H1 (cell line): ENCODE data around the gene SCAMP5. TPM values are rescaled to one million over a fixed set of nuclear protein-coding genes. Genes with fewer than 3 reads are reported as not detected.

ENCODE experiments used
- CTCF ChIA-PET: fragments of 300-600 bp; sonication (Branson Sonifier 250); formaldehyde crosslinking; loops from one replicate; lab custom pipeline; 2021; ENCODE audit not compliant: partially characterized antibody; lab: Charles Lee
- POLR2A ChIA-PET: fragments of 300-600 bp; sonication (Branson Sonifier 250); formaldehyde crosslinking; loops from one replicate; lab custom pipeline; 2021; ENCODE audit warnings: inconsistent platforms; ENCODE audit not compliant: partially characterized antibody; lab: Charles Lee
- DNase-seq, 2 experiments: peaks; one replicate each; pipeline versions ENCODE4 v3.0.0 to v3.0.0-alpha.2; 2010 to 2022; ENCODE audit warnings: low spot score in 2 of 2, low read depth in 1 of 2, mixed read lengths in 1 of 2
- FAIRE-seq: peaks from 2 replicates; lab custom pipeline; 2011; peaks lifted over from hg19 to GRCh38; lab: Jason Lieb, UNC
- H2AFZ ChIP-seq: 2 replicates; pipeline ENCODE4 v1.8.1; 2012; ENCODE audit warnings: low read length, inconsistent platforms
- H2AK5ac ChIP-seq: 2 replicates; pipeline ENCODE4 v1.6.1; 2013; ENCODE audit warnings: low read depth, low read length
- H2BK120ac ChIP-seq: replicated peaks from 2 replicates; pipeline ENCODE3; 2013; ENCODE audit warnings: low read depth, low read length, inconsistent platforms
- H2BK12ac ChIP-seq: 2 replicates; pipeline ENCODE4 v1.6.1; 2013; ENCODE audit warnings: low read depth, low read length
- H2BK15ac ChIP-seq: 2 replicates; pipeline ENCODE4 v1.6.1; 2013; ENCODE audit warnings: low read length
- H2BK20ac ChIP-seq: 2 replicates; pipeline ENCODE4 v1.6.1; 2013; ENCODE audit warnings: low read length
- H2BK5ac ChIP-seq: 2 replicates; pipeline ENCODE4 v1.6.1; 2013; ENCODE audit warnings: low read depth, low read length
- H3K14ac ChIP-seq: 2 replicates; pipeline ENCODE4 v1.6.1; 2013; ENCODE audit warnings: inconsistent platforms; ENCODE audit not compliant: insufficient read length
- H3K18ac ChIP-seq: 2 replicates; pipeline ENCODE4 v1.6.1; 2013; ENCODE audit warnings: low read length; ENCODE audit errors: extremely low read depth
- H3K23ac ChIP-seq: 2 replicates; pipeline ENCODE4 v1.6.1; 2013; ENCODE audit warnings: inconsistent platforms; ENCODE audit not compliant: insufficient read length
- H3K23me2 ChIP-seq: 2 replicates; pipeline ENCODE4 v1.6.1; 2013; ENCODE audit warnings: low read depth, low read length
- H3K27ac ChIP-seq: 2 replicates; pipeline ENCODE4 v1.6.1; 2011; ENCODE audit warnings: low read depth, low read length, inconsistent platforms
- H3K27me3 ChIP-seq, 4 experiments: replicated peaks in 1 of 4; 1 replicate in 1 of 4; 2 replicates in 3 of 4; pipeline versions ENCODE4 v1.6.1 to v1.8.1; 2011 to 2013; ENCODE audit warnings: low read length in 3 of 4, mild to moderate bottlenecking in 3 of 4, inconsistent platforms in 2 of 4, mixed read lengths in 2 of 4, moderate library complexity in 1 of 4; ENCODE audit not compliant: control insufficient read depth in 3 of 4, insufficient read depth in 3 of 4; ENCODE audit errors: extremely low read depth in 1 of 4
- H3K36me3 ChIP-seq, 4 experiments: 2 replicates each; pipeline versions ENCODE4 v1.6.1 to v1.8.1; 2011 to 2013; ENCODE audit warnings: mild to moderate bottlenecking in 4 of 4, low read length in 3 of 4, moderate library complexity in 2 of 4, control low read depth in 1 of 4, inconsistent platforms in 1 of 4; ENCODE audit not compliant: insufficient read depth in 4 of 4, control insufficient read depth in 2 of 4
- H3K4ac ChIP-seq: replicated peaks from 2 replicates; pipeline ENCODE3; 2013; ENCODE audit warnings: low read length, low read depth, mixed read lengths, inconsistent platforms; ENCODE audit not compliant: insufficient read length
- H3K4me1 ChIP-seq, 4 experiments: replicated peaks in 1 of 4; 1 replicate in 1 of 4; 2 replicates in 3 of 4; pipeline versions ENCODE4 v1.6.1 to v1.8.1; 2011 to 2013; ENCODE audit warnings: low read length in 3 of 4, inconsistent platforms in 2 of 4, mixed read lengths in 1 of 4; ENCODE audit not compliant: insufficient read depth in 4 of 4, control insufficient read depth in 3 of 4
- H3K4me2 ChIP-seq, 2 experiments: 2 replicates each; pipeline versions ENCODE4 v1.6.1 to v1.8.1; 2011 to 2013; ENCODE audit warnings: low read depth in 2 of 2, low read length in 2 of 2, control low read depth in 1 of 2, inconsistent platforms in 1 of 2, mild to moderate bottlenecking in 1 of 2; ENCODE audit not compliant: insufficient read depth in 1 of 2
- H3K4me3 ChIP-seq, 4 experiments: fragments of 200-600, 300-600 bp in 1 of 4; sonication (generic), shearing (Covaris generic), sonication (Bioruptor Twin) in 1 of 4; 2 replicates each; pipeline versions ENCODE4 v1.5.1 to v1.8.1; 2011 to 2016; ENCODE audit warnings: low read length in 4 of 4, low read depth in 3 of 4, control low read depth in 2 of 4, inconsistent platforms in 2 of 4, mild to moderate bottlenecking in 2 of 4, mixed read lengths in 1 of 4, moderate library complexity in 1 of 4; ENCODE audit not compliant: insufficient read depth in 2 of 4; ENCODE audit errors: extremely low read depth in 1 of 4
- H3K56ac ChIP-seq: replicated peaks from 2 replicates; pipeline ENCODE3; 2013; ENCODE audit warnings: low read depth, mild to moderate bottlenecking, mixed read lengths, low read length, inconsistent platforms; ENCODE audit not compliant: insufficient read length
- H3K79me1 ChIP-seq: 2 replicates; pipeline ENCODE4 v1.6.1; 2013; ENCODE audit warnings: low read depth, low read length, control low read depth
- H3K79me2 ChIP-seq, 2 experiments: 2 replicates each; pipeline versions ENCODE4 v1.6.1 to v1.8.1; 2012 to 2013; ENCODE audit warnings: low read length in 2 of 2, mild to moderate bottlenecking in 2 of 2, inconsistent platforms in 1 of 2; ENCODE audit not compliant: insufficient read depth in 2 of 2, control insufficient read depth in 1 of 2
- H3K9ac ChIP-seq, 4 experiments: replicated peaks in 1 of 4; 1 replicate in 1 of 4; 2 replicates in 3 of 4; pipeline versions ENCODE4 v1.6.1 to v1.8.1; 2011 to 2013; ENCODE audit warnings: low read depth in 3 of 4, low read length in 3 of 4, control low read depth in 2 of 4, mild to moderate bottlenecking in 2 of 4, moderate library complexity in 2 of 4, inconsistent platforms in 1 of 4; ENCODE audit errors: extremely low read depth in 1 of 4
- H3K9me3 ChIP-seq, 2 experiments: 2 replicates each; pipeline versions ENCODE4 v1.6.1 to v1.8.1; 2012 to 2013; ENCODE audit warnings: mild to moderate bottlenecking in 2 of 2, moderate library complexity in 2 of 2, control low read depth in 1 of 2, inconsistent platforms in 1 of 2, low read depth in 1 of 2, low read length in 1 of 2, mixed read lengths in 1 of 2; ENCODE audit not compliant: insufficient read depth in 2 of 2
- H4K20me1 ChIP-seq, 2 experiments: replicated peaks in 1 of 2; 2 replicates each; pipeline versions ENCODE3 to v1.8.1; 2011 to 2013; ENCODE audit warnings: inconsistent platforms in 2 of 2, low read length in 2 of 2, mild to moderate bottlenecking in 1 of 2; ENCODE audit not compliant: insufficient read depth in 2 of 2, control insufficient read depth in 1 of 2
- H4K5ac ChIP-seq: 2 replicates; pipeline ENCODE4 v1.6.1; 2013; ENCODE audit warnings: low read length, low read depth, mixed read lengths, inconsistent platforms; ENCODE audit not compliant: insufficient read length
- H4K8ac ChIP-seq: 2 replicates; pipeline ENCODE4 v1.8.0; 2013; ENCODE audit warnings: mild to moderate bottlenecking, moderate library complexity, low read length, inconsistent platforms; ENCODE audit not compliant: insufficient read depth; ENCODE audit errors: extremely low read depth
- H4K91ac ChIP-seq: replicated peaks from 2 replicates; pipeline ENCODE3; 2013; ENCODE audit warnings: low read length, mixed read lengths, inconsistent platforms; ENCODE audit not compliant: insufficient read length
- BACH1 ChIP-seq: IDR thresholded peaks from 2 replicates; pipeline ENCODE4 v1.6.1; 2012; ENCODE audit warnings: low read length, improper control_type of control experiment
- CEBPB ChIP-seq: IDR thresholded peaks from 2 replicates; pipeline ENCODE4 v1.6.1; 2012; ENCODE audit warnings: low read depth, low read length
- CHD2 ChIP-seq: IDR thresholded peaks from 2 replicates; pipeline ENCODE4 v1.6.1; 2012; ENCODE audit warnings: low read length, improper control_type of control experiment
- FOSL1 ChIP-seq: IDR thresholded peaks from 2 replicates; pipeline ENCODE4 v1.6.1; 2011; ENCODE audit warnings: mild to moderate bottlenecking, low read depth, low read length, moderate library complexity; ENCODE audit not compliant: insufficient read depth
- SP1 ChIP-seq: IDR thresholded peaks from 2 replicates; pipeline ENCODE4 v1.6.1; 2011; ENCODE audit warnings: low read depth, low read length
- ZNF274 ChIP-seq: IDR thresholded peaks from 2 replicates; pipeline ENCODE4 v1.7.0; 2012; ENCODE audit warnings: low read length, borderline replicate concordance; ENCODE audit errors: extremely low read depth
- WGBS, 2 experiments: shearing (Covaris generic) in 1 of 2; methylation state at CpG; one replicate each; pipeline versions ENCODE4 v1.1.6 to v1.1.7; 2013 to 2015; ENCODE audit warnings: low lambda C conversion rate in 2 of 2, mixed read lengths in 2 of 2, inconsistent platforms in 1 of 2, low coverage in 1 of 2, missing lambda C conversion rate in 1 of 2; ENCODE audit not compliant: insufficient replicate concordance in 2 of 2, insufficient coverage in 1 of 2, insufficient read length in 1 of 2; ENCODE audit errors: extremely low coverage in 1 of 2, missing lambda C conversion rate in 1 of 2; 5-methylcytosine and 5-hydroxymethylcytosine counted together
- polyA plus RNA-seq, 7 experiments: library from polyadenylated mRNA; depleted of rRNA in 3 of 7; stranded (reverse) in 5 of 7; unstranded in 2 of 7; fragments of >200 nt in 5 of 7; fragments of 200-250 nt in 2 of 7; gene quantifications; 1 replicate in 5 of 7; 2 replicates in 1 of 7; 4 replicates in 1 of 7; pipeline versions ENCODE4 v1.2.1 to v1.2.3, GENCODE V29; 2011 to 2013; ENCODE audit warnings: missing spikeins in 2 of 7, mixed read lengths in 2 of 7
- total RNA-seq: library from RNA; stranded (reverse); fragmentation: NEBNext Ultra II Directional; extraction: Animal tissue kit (Norgen Biotek cat#: 25700); gene quantifications from 2 replicates; pipeline ENCODE4 v1.2.1, GENCODE V29; 2021

The SCAMP5 gene
- total and polyA plus RNA-seq, 2 of the 8 experiments (the other 6 are each of a cell fraction or from before 2014, with no cell fraction given): 55.4 to 94.7 TPM

- Histone ChIP-seq H3K36me3 (no peaks in the 10 kb centered on the region; a peak in 1 of 8 replicates), H3K79me2 (0 out of 4 replicates have a peak, but pooled peaks cover 0 to under 1% of the 10 kb centered on the region in 2 experiments), H3K27me3 (no peaks in the 10 kb centered on the region), H2AFZ (no peak overlapping the region), H4K5ac (no peak overlapping the region), H3K14ac (no peak overlapping the region), H3K23me2 (no peaks in the 10 kb centered on the region), H3K9me3 (no peaks in the 10 kb centered on the region), H2BK12ac (no peak overlapping the region), H3K4ac (no peak overlapping the region), H3K4me2 (no peak overlapping the region), H4K8ac (no peak overlapping the region), H3K27ac (no peak overlapping the region), H2AK5ac (no peak overlapping the region), H3K23ac (no peak overlapping the region), H2BK5ac (no peak overlapping the region), H2BK20ac (no peak overlapping the region), H3K4me3 (no peak overlapping the region), H3K4me1 (peaks cover 0 to 12% (median 8%) of the 10 kb centered on the region in 4 experiments; a peak in 5 of 7 replicates), H3K56ac (no peak overlapping the region), H3K18ac (no peak overlapping the region), H2BK15ac (no peak overlapping the region), H2BK120ac (no peak overlapping the region)
- no peak for DNase-seq
- ChIA-PET POLR2A (interaction anchor here (0.7 to 2.1 kb wide), 5 partner anchors 8 to 202 kb away, joined by 3 to 9 read pairs (median 3); no protein-coding TSS in a partner anchor), CTCF (interaction anchor here (0.6 to 4.8 kb wide), 15 partner anchors 8 to 360 kb away, joined by 3 to 46 read pairs (median 7); partner anchors contain the start of gene C15orf39)
- FAIRE-seq: no peak
- TF ChIP-seq CEBPB (no peak), CHD2 (no peak), ZNF274 (no peak), SP1 (no peak), FOSL1 (no peak), BACH1 (no peak)
- TF ChIP-seq, all 59 proteins: peak for 0
- peaks cover 4 to 8% of the 10 kb centered on the region in 2 experiments for H4K20me1 ChIP-seq
- H4K91ac ChIP-seq: no peak overlapping the region
- H3K79me1 ChIP-seq: no peaks in the 10 kb centered on the region; the same call in 1 of the 2 replicates
- 95% methylated on average over 8 of the region's 14 CpGs; no CpG with 5 or more reads in 1 of the 2 experiments for WGBS, 2 experiments
- no peak overlapping the region for H3K9ac ChIP-seq
These were observed 49.0 kb downstream of the SCAMP5 start for GRCh38 chr15:75044258-75044878.
